RWPE2 (cell line): ENCODE results near the gene MRPS15.

Experiments
- ATAC-seq: fragments of 200-7000 bp; cut with Tn5 transposase; 3 replicates; pipeline ENCODE4 v1.9.1; 2021; ENCODE audit warnings: low read depth
- DNase-seq: peaks from one replicate; pipeline ENCODE4 v3.0.0-alpha.2; 2020; ENCODE audit warnings: low spot score
- H3K27ac ChIP-seq: fragments of 450-650 bp; 2 replicates; pipeline ENCODE4 v1.5.1; 2017; ENCODE audit warnings: mild to moderate bottlenecking; ENCODE audit not compliant: poor library complexity, severe bottlenecking
- H3K27me3 ChIP-seq: fragments of 250-450 bp; sonication (Bioruptor Pico); 2 replicates; pipeline ENCODE4 v1.5.1; 2021; ENCODE audit warnings: mild to moderate bottlenecking, moderate library complexity; ENCODE audit not compliant: insufficient read depth, poor library complexity, severe bottlenecking
- H3K36me3 ChIP-seq: fragments of 250-450 bp; sonication (Bioruptor Pico); 2 replicates; pipeline ENCODE4 v1.5.1; 2020; ENCODE audit warnings: low read depth, mild to moderate bottlenecking, moderate library complexity
- H3K4me1 ChIP-seq: fragments of 250-450 bp; sonication (Bioruptor Pico); 2 replicates; pipeline ENCODE4 v1.5.1; 2021; ENCODE audit warnings: mild to moderate bottlenecking, moderate library complexity; ENCODE audit not compliant: insufficient read depth, poor library complexity, severe bottlenecking
- H3K4me3 ChIP-seq: fragments of 250-450 bp; sonication (Bioruptor Pico); 2 replicates; pipeline ENCODE4 v1.5.1; 2021; ENCODE audit warnings: mild to moderate bottlenecking, moderate library complexity; ENCODE audit not compliant: severe bottlenecking
- H3K9me3 ChIP-seq: fragments of 250-450 bp; sonication (Bioruptor Pico); 2 replicates; pipeline ENCODE4 v1.5.1; 2021; ENCODE audit warnings: mild to moderate bottlenecking, moderate library complexity; ENCODE audit not compliant: severe bottlenecking
- TF ChIP-seq, protein P1 (sequence below): fragments of 450-650 bp; IDR thresholded peaks from one replicate; pipeline ENCODE4 v1.5.1; 2017; ENCODE audit warnings: mild to moderate bottlenecking, moderate library complexity; ENCODE audit not compliant: poor library complexity, severe bottlenecking

Gene MRPS15

GRCh38 chr1:36453051-36453450 lies 11.1 kb downstream of the MRPS15 start:
- Histone ChIP-seq H3K4me1 (peaks cover 15% of the 10 kb centered on the region), H3K4me3 (no peak overlapping the region), H3K27ac (no peak overlapping the region), H3K9me3 (no peaks in the 10 kb centered on the region), H3K36me3 (peaks cover 32% of the 10 kb centered on the region), H3K27me3 (no peaks in the 10 kb centered on the region)
- ATAC-seq, result no peak
- TF ChIP-seq, protein P1, sequence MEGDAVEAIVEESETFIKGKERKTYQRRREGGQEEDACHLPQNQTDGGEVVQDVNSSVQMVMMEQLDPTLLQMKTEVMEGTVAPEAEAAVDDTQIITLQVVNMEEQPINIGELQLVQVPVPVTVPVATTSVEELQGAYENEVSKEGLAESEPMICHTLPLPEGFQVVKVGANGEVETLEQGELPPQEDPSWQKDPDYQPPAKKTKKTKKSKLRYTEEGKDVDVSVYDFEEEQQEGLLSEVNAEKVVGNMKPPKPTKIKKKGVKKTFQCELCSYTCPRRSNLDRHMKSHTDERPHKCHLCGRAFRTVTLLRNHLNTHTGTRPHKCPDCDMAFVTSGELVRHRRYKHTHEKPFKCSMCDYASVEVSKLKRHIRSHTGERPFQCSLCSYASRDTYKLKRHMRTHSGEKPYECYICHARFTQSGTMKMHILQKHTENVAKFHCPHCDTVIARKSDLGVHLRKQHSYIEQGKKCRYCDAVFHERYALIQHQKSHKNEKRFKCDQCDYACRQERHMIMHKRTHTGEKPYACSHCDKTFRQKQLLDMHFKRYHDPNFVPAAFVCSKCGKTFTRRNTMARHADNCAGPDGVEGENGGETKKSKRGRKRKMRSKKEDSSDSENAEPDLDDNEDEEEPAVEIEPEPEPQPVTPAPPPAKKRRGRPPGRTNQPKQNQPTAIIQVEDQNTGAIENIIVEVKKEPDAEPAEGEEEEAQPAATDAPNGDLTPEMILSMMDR, result no peak
- DNase-seq, result no peak

DNA sequence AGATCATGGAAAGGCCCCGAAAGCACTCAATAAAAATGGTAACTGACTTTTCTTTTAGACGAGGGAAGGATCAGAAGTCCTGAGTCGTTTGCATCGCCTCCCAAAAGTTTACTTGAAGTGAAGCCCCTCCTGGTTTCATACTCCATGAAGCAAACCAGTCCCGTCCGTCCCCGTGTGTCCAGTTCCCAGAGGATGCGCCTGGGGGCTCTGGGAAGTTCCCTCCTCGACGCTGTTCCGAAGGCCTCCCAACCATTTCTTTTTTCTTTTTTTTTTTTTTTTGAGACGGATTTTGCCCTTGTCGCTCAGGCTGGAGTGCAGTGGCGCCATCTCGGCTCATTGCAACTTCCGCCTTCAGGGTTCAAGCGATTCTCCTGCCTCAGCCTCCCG lies 13.3 kb downstream of the MRPS15 start:
- H3K4me1 ChIP-seq, result peaks cover 15% of the 10 kb centered on the region
- DNase-seq (no peak), ATAC-seq (no peak)
- peaks cover 14% of the 10 kb centered on the region for H3K36me3 ChIP-seq
- TF ChIP-seq, protein P1, result no peak
- no peaks in the 10 kb centered on the region for H3K27me3 ChIP-seq
- no peaks in the 10 kb centered on the region for H3K9me3 ChIP-seq
- H3K27ac ChIP-seq, result peak overlapping the region; percentile 41
- H3K4me3 ChIP-seq, result peak overlapping the region; percentile 43

DNA sequence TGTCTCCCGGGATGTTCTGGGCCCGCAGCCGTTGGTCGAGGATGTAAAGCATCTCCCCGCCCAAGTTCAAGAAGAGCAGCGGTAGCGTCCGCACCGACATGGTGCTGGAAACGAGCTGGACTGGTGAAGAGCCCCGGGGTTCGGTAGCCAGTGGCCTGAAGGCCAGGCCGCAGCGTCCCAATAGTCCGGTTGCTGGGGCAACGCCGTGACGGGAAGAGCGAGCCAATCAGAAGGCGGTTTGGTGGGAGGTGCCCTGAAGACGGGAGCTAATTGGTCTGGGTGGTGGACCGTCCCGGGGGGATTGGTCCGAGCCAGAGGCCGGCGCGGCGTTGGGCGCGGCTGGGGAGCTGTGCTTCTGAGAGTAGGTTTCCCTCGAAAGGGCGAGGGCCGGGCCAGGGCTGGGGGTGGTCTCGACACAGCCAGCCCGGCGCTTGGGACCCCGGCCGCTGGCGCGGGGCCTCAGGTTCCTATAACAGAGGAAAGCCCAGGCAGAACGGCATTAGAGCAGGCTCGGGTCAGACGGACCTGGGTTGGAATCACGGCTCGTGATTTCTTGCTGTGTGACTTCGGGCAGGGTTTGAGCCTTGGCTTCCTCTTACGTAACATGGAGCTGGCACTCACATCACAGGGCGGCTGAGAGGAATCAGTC lies 13.8 kb downstream of the MRPS15 start, which contains the start of gene OSCP1:
OSCP1 (minus strand) TSS at position 182 of the 649 bp plus-strand sequence; CDS start at position 100, 82 bp downstream.
- Histone ChIP-seq H3K27me3 (no peaks in the 10 kb centered on the region), H3K4me3 (peak within 1 kb of the TSS; percentile 43), H3K4me1 (peaks cover 15% of the 10 kb centered on the region), H3K36me3 (peaks cover 9% of the 10 kb centered on the region), H3K27ac (peak within 1 kb of the TSS; percentile 41), H3K9me3 (no peaks in the 10 kb centered on the region)
- DNase-seq, result peak; percentile 94
- peak; percentile 98 for ATAC-seq
- TF ChIP-seq, protein P1, result no peak

- TF ChIP-seq, protein P1, result no peak
- no peak for DNase-seq
- Histone ChIP-seq H3K27me3 (no peaks in the 10 kb centered on the region), H3K27ac (peak overlapping the region; percentile 24), H3K4me1 (peaks cover 15% of the 10 kb centered on the region), H3K36me3 (no peaks in the 10 kb centered on the region), H3K4me3 (no peak overlapping the region), H3K9me3 (no peaks in the 10 kb centered on the region)
- ATAC-seq, result no peak; the same call in 2 of the 3 replicates
These were observed 15.6 kb downstream of the MRPS15 start for GRCh38 chr1:36448530-36449056.

- Histone ChIP-seq H3K36me3 (no peaks in the 10 kb centered on the region), H3K4me1 (peaks cover 15% of the 10 kb centered on the region), H3K4me3 (no peak overlapping the region), H3K9me3 (no peaks in the 10 kb centered on the region), H3K27ac (no peak overlapping the region), H3K27me3 (no peaks in the 10 kb centered on the region)
- TF ChIP-seq, protein P1, result no peak
- ATAC-seq (no peak), DNase-seq (no peak)
These were observed 16.7 kb downstream of the MRPS15 start for GRCh38 chr1:36447450-36447849.
